Measurements from ENCODE around the gene EIF2B1. TPM values are rescaled to one million over a fixed set of nuclear protein-coding genes. Genes with fewer than 3 reads are reported as not detected.
A peak's percentile ranks its signal among the peaks of the same experiment; 100 is the strongest.

The EIF2B1 gene
- total and polyA plus RNA-seq, 12 donors: 21.2 to 36.4 (median 31.4) TPM

GRCh38 chr12:123676616-123677320 lies 43.3 kb upstream of the EIF2B1 start:
- H3K27me3 ChIP-seq: no peaks in the 10 kb centered on the region
- ATAC-seq (no peak), DNase-seq (no peak)
- 93 to 94% methylated on average over 9 of the region's 9 CpGs for WGBS, 2 donors
- no peak overlapping the region for H3K27ac ChIP-seq
- peaks cover 0 to 82% (median 8%) of the 10 kb centered on the region in 9 donors for H3K36me3 ChIP-seq
- TF ChIP-seq CTCF (IDR thresholded peaks at IDR 0.05): no peak
- peaks cover 0 to 8% (median 3%) of the 10 kb centered on the region in 9 donors for H3K4me1 ChIP-seq
- no peaks in the 10 kb centered on the region for H3K9me3 ChIP-seq
- no peak overlapping the region for H3K4me3 ChIP-seq
- intact Hi-C loops (cut with DNase I): loop anchor here in 1 of 10 donors (5.0 kb wide), 1 partner anchor 751 kb away; no protein-coding TSS in a partner anchor

- no peak for TF ChIP-seq CTCF (IDR thresholded peaks at IDR 0.05)
- no peak for DNase-seq
- H3K4me3 ChIP-seq: no peak overlapping the region
- no peaks in the 10 kb centered on the region for H3K27me3 ChIP-seq
- no peak overlapping the region for H3K27ac ChIP-seq
- ATAC-seq: no peak
- intact Hi-C loops (cut with DNase I): loop anchor here in 1 of 10 donors (5.0 kb wide), 1 partner anchor 752 kb away; no protein-coding TSS in a partner anchor
- peaks cover 0 to 69% (median 8%) of the 10 kb centered on the region in 9 donors for H3K36me3 ChIP-seq
- peaks cover 0 to 12% (median 11%) of the 10 kb centered on the region in 9 donors for H3K4me1 ChIP-seq
- 96 to 97% methylated on average over 1 of the region's 1 CpG for WGBS, 2 donors
- no peaks in the 10 kb centered on the region for H3K9me3 ChIP-seq
Observed at GRCh38 chr12:123675436-123675835, 42.0 kb upstream of the EIF2B1 start.

- H3K4me1 ChIP-seq: peaks cover 0 to 14% (median 12%) of the 10 kb centered on the region in 9 donors
- intact Hi-C loops (cut with DNase I): no loop called here
- H3K27me3 ChIP-seq: no peaks in the 10 kb centered on the region
- ATAC-seq: no peak
- TF ChIP-seq CTCF (IDR thresholded peaks at IDR 0.05): no peak
- WGBS, 2 donors: 69 to 70% methylated on average over 6 of the region's 6 CpGs
- peaks cover 0 to 3% (median 0%) of the 10 kb centered on the region in 11 donors for H3K9me3 ChIP-seq
- no peak overlapping the region for H3K27ac ChIP-seq
- H3K4me3 ChIP-seq: peak overlapping the region in 8 of 10 donors; percentile 68 to 95 (median 84)
- DNase-seq: no peak
- peaks cover 0 to 36% (median 8%) of the 10 kb centered on the region in 9 donors for H3K36me3 ChIP-seq
Observed at GRCh38 chr12:123671876-123672275, 38.4 kb upstream of the EIF2B1 start.

- H3K27me3 ChIP-seq: no peaks in the 10 kb centered on the region
- peaks cover 0 to 14% (median 12%) of the 10 kb centered on the region in 9 donors for H3K4me1 ChIP-seq
- H3K36me3 ChIP-seq: peaks cover 0 to 32% (median 7%) of the 10 kb centered on the region in 9 donors
- peak within 1 kb of the TSS in 5 of 10 donors; percentile 21 to 65 (median 50) for H3K27ac ChIP-seq
- no peak for TF ChIP-seq CTCF (IDR thresholded peaks at IDR 0.05)
- intact Hi-C loops (cut with DNase I): no loop called here
- ATAC-seq: peak; percentile 98 to 100 (median 100)
- H3K9me3 ChIP-seq: peaks cover 0 to 3% (median 0%) of the 10 kb centered on the region in 11 donors
- peak within 1 kb of the TSS; percentile 68 to 95 (median 84) for H3K4me3 ChIP-seq
- WGBS, 2 donors: 1 to 2% methylated on average over 53 of the region's 53 CpGs
- DNase-seq: peak; percentile 95 to 96
Observed at GRCh38 chr12:123670882-123671728, 37.6 kb upstream of the EIF2B1 start, which contains the start of gene TCTN2. Gene TCTN2 (plus strand): TSS chr12:123671113. CDS start chr12:123671241, 128 bp downstream.

Data from heart right ventricle (tissue), 16 donors.